GM12873 (cell line): ENCODE measurements around the gene INSM1.

ENCODE experiments used
- CTCF ChIP-seq: IDR thresholded peaks from 2 replicates; pipeline ENCODE4 v1.5.1; 2012; ENCODE audit warnings: low read depth, mild to moderate bottlenecking, moderate library complexity, low read length, control low read depth; ENCODE audit not compliant: insufficient read depth; ENCODE audit errors: missing control alignments

The INSM1 gene

DNA sequence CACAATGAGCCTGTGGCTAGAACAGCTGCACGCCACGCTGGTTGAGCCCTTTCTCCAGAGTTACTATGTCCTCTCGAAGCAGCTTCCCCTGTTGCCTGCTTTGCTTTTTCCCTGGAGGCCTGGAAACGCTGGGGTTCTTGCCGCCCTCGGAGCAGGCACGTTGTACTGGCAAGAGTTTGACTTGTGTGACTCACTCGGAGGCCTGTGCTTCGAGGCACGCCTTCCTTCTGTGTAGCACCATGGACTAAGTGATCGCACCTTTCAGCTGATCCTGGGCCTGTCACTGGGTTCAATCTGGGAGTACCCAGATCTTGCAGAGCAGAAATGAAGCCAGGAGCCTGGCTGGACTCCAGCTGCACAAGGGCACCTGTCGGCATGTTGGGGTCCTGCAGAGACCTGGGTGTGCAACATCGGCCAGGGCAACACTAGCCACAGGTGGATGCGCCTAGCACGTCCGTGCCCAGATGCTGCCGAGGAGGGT lies 5.2 kb downstream of the INSM1 start:
- no peak for TF ChIP-seq CTCF

GRCh38 chr20:20375862-20376261 lies 8.0 kb downstream of the INSM1 start:
- TF ChIP-seq CTCF: no peak

GRCh38 chr20:20386192-20386591 lies 18.3 kb downstream of the INSM1 start:
- no peak for TF ChIP-seq CTCF

- TF ChIP-seq CTCF: no peak
Observed at GRCh38 chr20:20390393-20390792, 22.5 kb downstream of the INSM1 start.

DNA sequence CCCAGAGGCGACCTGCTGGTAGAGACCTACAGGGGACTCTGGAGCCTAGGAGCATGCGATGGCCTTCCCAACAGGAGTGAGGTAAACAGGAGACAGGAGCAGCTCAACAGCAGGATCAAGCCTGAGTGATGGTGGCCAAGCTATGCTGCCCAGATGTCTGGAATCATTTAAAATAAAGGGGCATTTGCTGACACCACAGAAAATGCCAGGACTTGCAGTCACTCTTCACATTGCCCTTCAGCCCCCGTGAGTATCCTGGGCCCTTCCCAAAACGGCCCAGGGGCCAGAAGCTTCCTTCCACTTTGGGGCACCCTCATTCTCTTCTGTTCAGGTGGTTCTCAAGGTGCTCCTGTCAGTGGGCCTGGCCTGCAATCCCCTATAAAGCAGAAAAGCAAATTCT lies 23.2 kb downstream of the INSM1 start:
- no peak for TF ChIP-seq CTCF

- no peak for TF ChIP-seq CTCF
Observed at GRCh38 chr20:20391766-20392165, 23.9 kb downstream of the INSM1 start.

GRCh38 chr20:20393207-20394120 lies 25.6 kb downstream of the INSM1 start:
- TF ChIP-seq CTCF: no peak
